OCI-M1 (cell line): ENCODE measurements around the gene AKR1C2.
A peak's percentile ranks its signal among the peaks of the same experiment; 100 is the strongest.
"Not testable (repeated sequence)": the region's sequence is repeated elsewhere in the genome, so short reads cannot be mapped to it uniquely, and the experiment has no call there.

Experiments
- DNase-seq: peaks from one replicate; lab custom pipeline; 2025; lab: John Stamatoyannopoulos, UW

AKR1C2 gene

DNA sequence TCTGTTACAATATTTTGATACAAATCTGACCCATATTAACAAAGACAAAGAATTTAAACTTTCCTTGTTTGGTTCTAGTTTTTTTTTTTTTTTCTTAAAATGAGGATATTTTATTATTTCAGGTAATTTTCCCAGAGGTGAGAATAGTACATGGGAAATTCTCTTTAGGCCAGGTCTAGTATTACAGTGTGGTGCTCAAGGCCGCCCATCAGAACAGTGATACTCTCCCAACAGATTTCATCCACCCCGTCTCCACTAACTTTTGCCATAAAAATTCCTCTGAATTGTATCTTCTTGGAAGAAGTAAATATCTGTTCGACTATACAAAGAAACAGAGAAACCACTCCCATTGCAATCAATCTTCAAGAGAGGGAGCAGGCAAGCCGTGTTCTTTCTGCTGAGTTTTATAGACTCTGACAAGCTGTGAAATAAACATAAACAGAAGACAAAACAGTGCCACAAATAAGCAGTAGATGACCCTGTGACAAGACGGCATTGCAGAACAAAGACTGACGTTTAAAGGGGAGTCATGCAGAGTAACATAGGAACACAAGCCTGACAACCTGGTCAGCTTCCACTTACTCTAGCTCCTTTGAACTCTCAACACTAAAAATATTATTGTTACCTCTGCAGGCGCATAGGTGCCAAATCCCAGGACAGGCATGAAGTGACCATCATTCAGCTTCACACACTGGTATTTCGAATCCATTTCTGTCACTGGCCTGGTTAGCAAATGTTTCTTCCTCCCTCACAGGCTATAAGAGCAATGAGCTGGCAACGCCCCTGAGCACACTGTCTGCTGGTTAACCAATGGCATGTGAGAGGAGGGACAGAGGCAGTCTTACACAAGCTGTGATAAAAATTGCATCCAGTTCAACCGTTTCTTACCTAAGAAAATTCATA is at the start of gene AKR1C2:
Gene AKR1C2, minus strand, starts transcription at position 731 of the 903 bp plus-strand sequence. Its CDS starts 22 bp downstream, at position 709.
- DNase-seq = peak; percentile 51

GRCh38 chr10:5052951-5053500 is 49.4 kb upstream of the AKR1C2 start:
- DNase-seq = not testable (repeated sequence)

DNA sequence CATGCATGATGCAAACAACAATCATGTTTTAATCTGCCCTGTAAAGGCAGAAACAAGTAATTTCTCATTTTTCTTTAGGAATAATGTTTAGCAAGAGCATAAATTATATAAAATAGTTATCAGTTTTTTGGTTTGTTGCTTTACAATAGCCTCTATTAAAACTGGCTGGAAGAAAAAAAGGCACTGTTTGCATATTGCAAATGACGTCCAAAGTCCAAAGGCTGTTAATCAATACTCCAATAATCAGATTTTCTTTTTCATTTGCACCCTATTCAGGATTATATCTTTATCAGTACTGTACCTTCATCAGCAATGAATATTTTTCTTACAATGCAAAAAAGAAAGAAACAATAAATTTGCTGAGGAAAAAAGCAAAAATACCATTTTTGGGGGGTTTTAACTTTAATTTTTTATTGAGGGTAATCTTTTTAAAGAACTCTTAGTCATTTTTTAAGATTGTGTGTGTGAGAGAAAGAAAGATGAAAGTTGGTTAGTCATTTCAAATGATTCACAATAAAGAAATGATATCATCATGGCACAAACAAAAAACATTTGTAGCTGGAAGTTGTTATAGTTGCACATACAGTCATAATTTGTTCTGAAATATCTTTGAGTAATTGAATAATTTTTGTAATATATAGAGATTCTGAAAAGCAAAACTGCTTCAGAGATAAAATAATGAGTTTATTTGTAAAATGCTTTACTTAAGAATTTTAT is 44.4 kb upstream of the AKR1C2 start:
- no peak for DNase-seq

- DNase-seq = not testable (repeated sequence)
These were observed 43.4 kb upstream of the AKR1C2 start for GRCh38 chr10:5047055-5047454.

DNA sequence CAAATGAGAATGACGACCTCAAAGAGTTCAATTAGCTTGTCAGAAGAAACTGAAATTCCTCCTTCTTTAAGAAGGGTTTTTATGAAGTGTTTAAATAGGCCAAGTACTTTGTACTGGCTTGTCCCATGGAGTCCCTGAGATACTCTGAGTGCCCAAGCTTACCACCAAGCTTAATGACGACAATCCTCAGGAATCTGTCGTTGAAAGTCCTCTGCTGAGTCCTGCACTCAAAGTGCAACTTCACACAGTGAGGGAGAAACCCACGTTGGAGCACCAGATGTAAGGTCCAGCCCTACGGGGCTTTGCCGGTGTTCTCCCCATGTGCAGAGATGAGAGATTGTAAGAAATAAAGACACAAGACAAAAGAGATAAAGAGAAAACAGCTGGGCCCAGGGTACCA is 42.8 kb upstream of the AKR1C2 start:
- DNase-seq = no peak

- DNase-seq = no peak
These were observed 41.4 kb upstream of the AKR1C2 start for GRCh38 chr10:5045095-5045494.

DNA sequence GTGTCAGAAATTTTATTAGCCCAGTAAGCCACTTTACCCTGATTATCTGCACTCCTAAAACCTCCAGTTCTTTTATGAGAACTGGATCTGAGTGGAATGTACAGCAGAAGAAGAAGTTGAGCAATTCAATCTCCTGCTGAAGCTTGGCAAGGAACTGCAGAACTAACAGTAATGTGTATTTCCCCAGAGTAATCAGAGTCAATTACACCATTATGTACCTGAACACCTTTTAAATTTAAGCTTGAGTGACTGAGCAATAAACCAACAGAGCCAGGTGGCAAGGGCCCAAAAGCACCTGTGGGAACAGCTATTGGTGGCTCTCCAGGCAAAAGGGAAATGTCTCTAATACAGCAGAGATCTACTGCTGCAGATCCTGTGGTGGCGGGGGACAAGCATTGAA is 40.1 kb upstream of the AKR1C2 start:
- DNase-seq = no peak

GRCh38 chr10:5042922-5043321 is 39.3 kb upstream of the AKR1C2 start:
- DNase-seq = no peak

- DNase-seq = no peak
These were observed 37.9 kb upstream of the AKR1C2 start for GRCh38 chr10:5041471-5042023.

- no peak for DNase-seq
These were observed 37.3 kb upstream of the AKR1C2 start for GRCh38 chr10:5040781-5041470.

DNA sequence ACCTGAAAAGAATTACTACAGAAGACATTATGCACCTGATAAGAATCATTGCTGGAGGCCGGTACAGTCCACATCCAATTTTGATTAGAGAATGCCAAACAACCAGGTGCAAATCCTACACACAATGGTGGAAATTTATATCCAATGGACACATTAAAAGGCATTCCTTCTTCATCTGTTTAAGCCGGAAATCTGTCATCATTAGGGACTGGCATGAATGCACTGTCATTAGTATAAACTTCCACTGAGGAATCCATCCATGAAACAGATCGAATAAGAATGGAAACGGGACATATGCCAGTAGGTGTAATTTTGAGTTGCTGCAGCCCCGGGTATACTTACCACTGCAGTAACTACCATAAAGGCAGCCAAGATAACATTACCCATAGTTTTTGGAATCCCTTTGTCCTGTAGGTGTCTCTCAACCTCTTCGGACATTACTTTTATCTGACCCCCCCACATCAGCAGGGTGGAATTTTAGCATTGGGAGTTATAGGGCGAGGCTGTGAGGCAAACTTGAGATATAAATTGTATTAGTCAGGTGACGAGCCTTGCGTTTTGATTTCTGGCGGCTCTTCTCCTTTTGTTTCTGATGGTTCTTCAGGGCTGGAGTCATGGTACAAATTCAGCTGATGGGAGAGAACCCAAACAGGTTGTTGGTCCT is 36.5 kb upstream of the AKR1C2 start:
- DNase-seq = no peak

DNA sequence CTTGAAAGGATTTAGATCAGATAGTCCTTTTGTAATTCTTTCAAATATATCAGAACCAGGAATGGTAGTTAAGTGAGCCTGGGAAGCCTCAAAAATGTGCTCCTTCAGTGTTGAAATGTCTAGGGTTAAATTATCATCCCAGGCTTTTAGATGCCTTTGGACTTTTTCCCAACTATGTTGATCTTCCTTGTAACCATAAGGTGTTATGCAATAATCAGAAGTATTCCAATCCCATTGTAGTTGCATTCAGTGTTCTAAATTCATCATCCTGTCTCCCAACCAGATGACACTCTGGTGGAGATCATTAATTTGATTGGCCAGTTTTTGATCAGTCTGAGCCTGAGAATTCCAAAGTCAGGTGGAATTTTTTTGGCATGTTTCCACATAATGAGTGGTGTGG is 35.1 kb upstream of the AKR1C2 start:
- DNase-seq = no peak

- DNase-seq = no peak
These were observed 34.4 kb upstream of the AKR1C2 start for GRCh38 chr10:5038101-5038500.

DNA sequence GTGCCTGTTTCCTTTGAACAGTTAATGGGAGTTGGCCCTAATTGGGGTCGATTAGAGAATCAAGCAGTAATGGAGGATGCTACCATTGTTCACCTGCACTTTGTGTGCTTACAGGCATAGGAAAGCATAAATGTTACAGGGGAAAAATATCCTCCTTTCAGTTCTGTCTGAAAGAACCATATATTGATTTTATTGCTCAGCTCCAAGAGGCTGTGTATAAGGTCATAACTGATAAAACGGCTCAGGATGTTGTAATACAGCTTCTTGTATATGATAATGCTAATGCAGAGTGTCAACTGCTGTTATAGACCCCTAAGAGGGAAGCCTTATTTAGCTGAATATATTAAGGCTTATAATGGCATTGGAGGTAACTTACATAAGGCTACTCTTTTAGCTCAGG is 32.9 kb upstream of the AKR1C2 start:
- peak; percentile 50 for DNase-seq

- no peak for DNase-seq
These were observed 31.7 kb upstream of the AKR1C2 start for GRCh38 chr10:5035356-5035755.

DNA sequence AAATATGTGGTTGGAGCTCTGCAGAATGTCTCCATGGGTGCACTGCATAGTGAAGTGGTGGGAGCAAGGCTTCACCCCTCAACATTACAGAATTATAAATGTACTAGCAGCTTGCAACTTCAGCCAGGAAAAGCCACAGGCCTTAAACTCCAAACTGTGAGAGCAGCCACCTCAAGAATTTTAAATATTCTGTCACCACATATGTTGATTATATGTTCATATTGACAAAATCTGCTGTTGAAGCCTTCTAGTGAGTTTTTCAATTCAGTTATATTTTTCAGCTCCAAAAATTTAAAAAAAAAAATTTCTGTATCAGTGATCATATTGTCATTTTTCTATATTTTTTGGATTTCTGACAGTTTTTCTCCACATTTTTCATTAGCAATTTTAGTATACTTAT is 30.9 kb upstream of the AKR1C2 start:
- DNase-seq = no peak

GRCh38 chr10:5033061-5033778 is 29.6 kb upstream of the AKR1C2 start:
- no peak for DNase-seq

GRCh38 chr10:5032444-5032843 is 28.8 kb upstream of the AKR1C2 start:
- DNase-seq = not testable (repeated sequence)

DNA sequence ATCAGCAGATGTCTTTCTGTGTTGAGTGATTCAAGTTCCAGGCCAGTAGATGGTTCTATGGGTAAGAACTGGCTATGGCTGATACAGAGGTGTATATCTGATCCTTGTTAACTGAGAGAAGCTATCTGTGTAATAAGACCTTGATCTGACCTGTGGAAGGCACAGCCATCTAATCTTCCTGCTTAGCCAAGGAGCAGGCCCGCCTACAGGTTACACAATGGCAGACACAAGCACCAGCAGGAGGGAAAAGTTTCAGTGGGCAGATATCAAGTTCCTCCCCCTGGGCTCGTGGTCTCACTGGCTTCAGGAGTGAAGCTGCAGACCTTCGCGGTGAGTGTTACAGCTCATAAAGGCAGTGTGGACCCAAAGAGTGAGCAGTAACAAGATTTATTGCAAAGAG is 27.9 kb upstream of the AKR1C2 start:
- peak; percentile 28 for DNase-seq

DNA sequence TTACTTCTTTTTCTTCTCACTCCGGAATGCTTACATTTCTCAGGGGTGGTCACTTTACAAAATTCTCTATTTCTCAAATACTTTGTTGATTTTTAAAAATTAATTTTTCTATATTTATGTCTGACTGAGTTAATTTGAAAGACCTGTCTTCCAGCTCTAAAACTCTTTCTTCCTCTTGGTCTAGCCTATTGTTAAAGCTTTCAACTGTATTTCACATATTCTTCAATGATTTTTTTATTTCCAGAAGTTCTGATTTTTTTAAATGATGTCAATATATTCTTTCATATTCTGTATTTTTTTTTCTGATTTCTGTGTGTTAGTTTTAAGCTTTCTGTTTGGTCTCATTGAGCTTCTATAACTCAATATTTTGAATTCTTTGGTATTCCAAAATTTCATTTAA is 27.3 kb upstream of the AKR1C2 start:
- no peak for DNase-seq

- DNase-seq = not testable (repeated sequence)
These were observed 21.8 kb upstream of the AKR1C2 start for GRCh38 chr10:5025461-5025881.
